GM12874 (cell line): Measurements from ENCODE around the gene TRAPPC8.

Source experiments
- CTCF ChIP-seq: IDR thresholded peaks from 2 replicates; pipeline ENCODE4 v1.5.1; 2011; ENCODE audit warnings: low read depth, mild to moderate bottlenecking, control low read depth, low read length, moderate library complexity; ENCODE audit not compliant: insufficient read depth

Gene TRAPPC8

GRCh38 chr18:31941010-31941809 lies 1.7 kb downstream of the TRAPPC8 start:
- TF ChIP-seq CTCF: no peak

DNA sequence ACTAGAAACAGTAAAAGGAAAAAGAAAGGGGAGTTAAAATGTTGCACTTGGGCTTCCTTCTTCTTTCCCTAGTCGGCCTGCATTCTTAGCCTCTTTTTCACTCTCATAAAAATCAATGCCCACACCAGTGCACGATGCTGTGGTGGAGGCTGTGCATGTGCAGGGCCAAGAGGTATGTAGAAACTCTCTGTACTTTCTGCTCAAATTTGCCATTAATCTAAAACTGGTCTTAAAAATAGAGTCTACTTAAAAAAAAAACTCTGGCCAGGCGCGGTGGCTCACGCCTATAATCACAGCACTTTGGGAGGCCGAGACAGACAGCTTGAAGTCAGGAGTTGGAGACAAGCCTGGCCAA lies 11.1 kb downstream of the TRAPPC8 start:
- TF ChIP-seq CTCF: no peak

GRCh38 chr18:31931163-31931885 lies 11.6 kb downstream of the TRAPPC8 start:
- TF ChIP-seq CTCF: no peak

- TF ChIP-seq CTCF: no peak
Measured at GRCh38 chr18:31929273-31929672, 13.7 kb downstream of the TRAPPC8 start.

- TF ChIP-seq CTCF: no peak
Measured at GRCh38 chr18:31920277-31920676, 22.7 kb downstream of the TRAPPC8 start.

GRCh38 chr18:31918733-31919132 lies 24.2 kb downstream of the TRAPPC8 start:
- TF ChIP-seq CTCF: no peak

- no peak for TF ChIP-seq CTCF
Measured at GRCh38 chr18:31901063-31901462, 41.9 kb downstream of the TRAPPC8 start.
